ENCODE data around the gene HDAC6.
"Not testable (repeated sequence)": the region's sequence is repeated elsewhere in the genome, so short reads cannot be mapped to it uniquely, and the experiment has no call there.

The HDAC6 gene

GRCh38 chrX:48848847-48849246 lies 47.0 kb downstream of the HDAC6 start:
- DNase-seq (ENCODE audit: low read depth) = no peak

DNA sequence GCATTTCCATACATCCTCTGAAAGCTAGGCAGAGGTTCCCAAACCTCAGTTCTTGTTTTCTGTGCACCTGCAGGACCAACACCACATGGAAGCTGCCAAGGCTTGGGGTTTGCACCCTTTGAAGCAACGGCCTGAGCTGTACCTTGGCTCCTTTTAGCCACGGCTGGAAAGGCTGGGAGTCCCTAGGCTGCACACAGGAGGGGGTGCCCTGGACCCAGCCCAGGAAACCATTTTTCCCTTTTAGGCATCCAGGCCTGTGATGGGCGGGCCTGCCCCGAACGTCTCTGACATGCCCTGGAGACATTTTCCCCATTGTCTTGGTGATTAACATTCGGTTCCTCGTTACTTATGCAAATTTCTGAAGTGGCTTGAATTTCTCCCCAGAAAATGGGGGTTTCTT lies 51.0 kb downstream of the HDAC6 start:
- TF ChIP-seq, protein P1, sequence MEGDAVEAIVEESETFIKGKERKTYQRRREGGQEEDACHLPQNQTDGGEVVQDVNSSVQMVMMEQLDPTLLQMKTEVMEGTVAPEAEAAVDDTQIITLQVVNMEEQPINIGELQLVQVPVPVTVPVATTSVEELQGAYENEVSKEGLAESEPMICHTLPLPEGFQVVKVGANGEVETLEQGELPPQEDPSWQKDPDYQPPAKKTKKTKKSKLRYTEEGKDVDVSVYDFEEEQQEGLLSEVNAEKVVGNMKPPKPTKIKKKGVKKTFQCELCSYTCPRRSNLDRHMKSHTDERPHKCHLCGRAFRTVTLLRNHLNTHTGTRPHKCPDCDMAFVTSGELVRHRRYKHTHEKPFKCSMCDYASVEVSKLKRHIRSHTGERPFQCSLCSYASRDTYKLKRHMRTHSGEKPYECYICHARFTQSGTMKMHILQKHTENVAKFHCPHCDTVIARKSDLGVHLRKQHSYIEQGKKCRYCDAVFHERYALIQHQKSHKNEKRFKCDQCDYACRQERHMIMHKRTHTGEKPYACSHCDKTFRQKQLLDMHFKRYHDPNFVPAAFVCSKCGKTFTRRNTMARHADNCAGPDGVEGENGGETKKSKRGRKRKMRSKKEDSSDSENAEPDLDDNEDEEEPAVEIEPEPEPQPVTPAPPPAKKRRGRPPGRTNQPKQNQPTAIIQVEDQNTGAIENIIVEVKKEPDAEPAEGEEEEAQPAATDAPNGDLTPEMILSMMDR (IDR thresholded peaks at IDR 0.05; ENCODE audit: low read depth, low read length, missing control alignments) = no peak
- H3K4me3 ChIP-seq (ENCODE audit: low read depth, low read length) = no peak overlapping the region
- DNase-seq (ENCODE audit: low read depth) = no peak

More at GRCh38 chrX:48848847-48849246, 47.0 kb downstream of the HDAC6 start:
- TF ChIP-seq, protein P1 (IDR thresholded peaks at IDR 0.05; ENCODE audit: low read depth, low read length, missing control alignments) = no peak
- H3K4me3 ChIP-seq (ENCODE audit: low read depth, low read length) = no peak overlapping the region

DNA sequence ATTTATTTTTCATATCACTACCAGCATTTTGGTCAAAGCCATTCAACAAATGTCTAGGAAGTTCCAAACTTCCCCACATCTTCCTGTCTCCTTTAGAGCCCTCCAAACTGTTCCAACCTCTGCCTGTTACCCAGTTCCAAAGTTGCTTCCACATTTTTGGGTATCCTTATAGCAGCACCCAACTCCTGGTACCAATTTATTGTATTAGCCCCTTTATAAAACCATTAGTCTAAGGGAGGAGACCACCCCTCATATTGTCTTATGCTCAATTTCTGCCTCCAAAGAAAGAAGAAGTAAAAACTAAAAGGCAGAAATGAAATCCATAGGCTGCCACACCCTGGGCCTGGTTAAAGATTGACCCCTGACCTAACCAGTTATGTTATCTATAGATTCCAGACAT lies 51.6 kb downstream of the HDAC6 start:
- not testable (repeated sequence) for H3K4me3 ChIP-seq (ENCODE audit: low read depth, low read length); DNase-seq (ENCODE audit: low read depth)

GRCh38 chrX:48854121-48854804 lies 52.4 kb downstream of the HDAC6 start:
- DNase-seq (ENCODE audit: low read depth); H3K4me3 ChIP-seq (ENCODE audit: low read depth, low read length): not testable (repeated sequence)

DNA sequence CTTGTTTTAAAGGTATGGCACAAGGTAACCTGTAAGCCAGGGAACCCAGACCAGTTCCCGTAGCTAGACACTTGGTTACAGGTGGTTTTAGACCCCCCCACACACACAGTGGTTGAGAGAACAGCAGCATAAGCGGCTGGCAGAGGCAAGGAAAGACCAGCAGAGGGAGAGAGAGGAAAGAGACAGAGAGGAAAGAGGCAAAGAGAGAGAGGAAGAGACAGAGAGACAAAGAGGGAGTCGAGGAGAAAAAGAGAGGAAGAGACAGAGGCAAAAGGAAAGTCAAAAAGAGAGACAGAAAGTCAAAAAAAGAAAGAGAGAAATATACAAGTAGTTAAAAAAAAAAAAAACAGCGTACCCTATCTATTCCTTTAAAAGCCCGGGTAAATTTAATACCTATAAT lies 53.0 kb downstream of the HDAC6 start:
- H3K4me3 ChIP-seq (ENCODE audit: low read depth, low read length) = no peak overlapping the region
- TF ChIP-seq, protein P1 (IDR thresholded peaks at IDR 0.05; ENCODE audit: low read depth, low read length, missing control alignments) = peak; percentile 10
- DNase-seq (ENCODE audit: low read depth) = no peak

DNA sequence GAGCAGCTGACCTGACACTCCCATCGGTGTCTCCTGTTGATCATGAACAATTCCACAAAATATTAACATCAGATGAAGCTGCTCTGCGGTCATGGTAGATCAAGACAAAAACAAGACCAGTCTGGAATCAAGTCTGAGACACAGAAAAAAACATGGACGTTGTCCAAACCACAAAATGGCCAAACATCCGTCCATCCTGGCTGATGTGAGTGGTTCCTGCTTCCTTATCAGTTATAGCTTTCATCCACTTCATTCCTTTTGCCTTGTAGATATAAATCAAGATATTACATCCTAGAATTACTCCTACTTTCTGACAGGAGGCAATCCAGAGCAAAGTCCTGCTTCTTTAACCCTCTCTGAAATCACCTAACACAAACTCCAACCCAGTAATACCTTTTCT lies 62.3 kb downstream of the HDAC6 start:
- H3K4me3 ChIP-seq (ENCODE audit: low read depth, low read length) = no peak overlapping the region
- no peak for DNase-seq (ENCODE audit: low read depth)
- TF ChIP-seq, protein P1 (IDR thresholded peaks at IDR 0.05; ENCODE audit: low read depth, low read length, missing control alignments) = no peak

- not testable (repeated sequence) for H3K4me3 ChIP-seq (ENCODE audit: low read depth, low read length); DNase-seq (ENCODE audit: low read depth)
These were observed 70.2 kb downstream of the HDAC6 start for GRCh38 chrX:48872017-48872416.

Data from GM12864 (cell line).